ENCODE measurements around the gene S100A1. TPM values are rescaled to one million over a fixed set of nuclear protein-coding genes. Genes with fewer than 3 reads are reported as not detected.
A peak's percentile ranks its signal among the peaks of the same experiment; 100 is the strongest.

The S100A1 gene
- total and polyA plus RNA-seq, 2 of the 13 experiments (the other 11 are each of a cell fraction or from before 2014, with no cell fraction given) = 120 to 251 TPM

GRCh38 chr1:153633754-153634665 is 5.8 kb downstream of the S100A1 start, which contains the start of gene CHTOP (continued):
- TF ChIP-seq ZNF18 (CRISPR knock-in tag; IDR thresholded peaks at IDR 0.05; ENCODE audit: insufficient replicate concordance) = no peak
- no peak for TF ChIP-seq ZNF577 (CRISPR knock-in tag; IDR thresholded peaks at IDR 0.05; ENCODE audit: borderline replicate concordance, low read depth)
- no peak; the same call in 1 of the 2 replicates for TF ChIP-seq GLI4 (CRISPR knock-in tag; IDR thresholded peaks at IDR 0.05; ENCODE audit: borderline replicate concordance)
- TF ChIP-seq HNF1A (IDR thresholded peaks at IDR 0.05; ENCODE audit: low read depth) = no peak
- peak; percentile 71; the same call in 1 of the 2 replicates for TF ChIP-seq HNF1A (CRISPR knock-in tag; IDR thresholded peaks at IDR 0.05; ENCODE audit: borderline replicate concordance)
- TF ChIP-seq WIZ (CRISPR knock-in tag; IDR thresholded peaks at IDR 0.05) = no peak
- no peak for TF ChIP-seq IKZF4 (CRISPR knock-in tag; IDR thresholded peaks at IDR 0.05; ENCODE audit: borderline replicate concordance, low read depth, not compliant biosample characterization)
- peak; percentile 53; the same call in 1 of the 2 replicates for TF ChIP-seq GATAD2A (CRISPR knock-in tag; IDR thresholded peaks at IDR 0.05)
- peak; percentile 32; the same call in 1 of the 2 replicates for TF ChIP-seq HCFC1 (IDR thresholded peaks at IDR 0.05; ENCODE audit: low read depth, low read length)
- TF ChIP-seq RBM22 (optimal IDR thresholded peaks at IDR 0.05; ENCODE audit: low read length) = no peak
- 0 out of 2 replicates have a peak, but pooled peaks have one; percentile 79 for TF ChIP-seq CENPBD1 (CRISPR knock-in tag; IDR thresholded peaks at IDR 0.05; ENCODE audit: borderline replicate concordance, low read depth)
- no peak for TF ChIP-seq CCAR2 (optimal IDR thresholded peaks at IDR 0.05; ENCODE audit: low read depth, low read length)
- peak; percentile 37; the same call in 1 of the 2 replicates for TF ChIP-seq FOXK2 (IDR thresholded peaks at IDR 0.05)
- TF ChIP-seq PHB2 (IDR thresholded peaks at IDR 0.05; ENCODE audit: partially characterized antibody) = no peak
- TF ChIP-seq ZGPAT (CRISPR knock-in tag; IDR thresholded peaks at IDR 0.05) = peak; percentile 78
- TF ChIP-seq HES4 (CRISPR knock-in tag; IDR thresholded peaks at IDR 0.05; ENCODE audit: borderline replicate concordance) = peak; percentile 49; the same call in 1 of the 2 replicates
- TF ChIP-seq ZNF891 (CRISPR knock-in tag; IDR thresholded peaks at IDR 0.05) = peak; percentile 74
- peak; percentile 78; the same call in 1 of the 2 replicates for TF ChIP-seq CSRNP1 (CRISPR knock-in tag; IDR thresholded peaks at IDR 0.05)
- TF ChIP-seq ZNF234 (CRISPR knock-in tag; conservative IDR thresholded peaks at IDR 0.05) = no peak
